GM23248 (cell line): ENCODE results near the gene GAB4.

Experiments used
- EZH2 ChIP-seq: fragments of 200-600 bp; sonication (generic); IDR thresholded peaks from 2 replicates; pipeline ENCODE4 v1.6.1; 2018; ENCODE audit warnings: antibody characterized with exemption, mild to moderate bottlenecking; ENCODE audit not compliant: insufficient read depth, poor library complexity, severe bottlenecking
- EZH2phosphoT487 ChIP-seq: fragments of 200-600 bp; sonication (generic); IDR thresholded peaks from 2 replicates; pipeline ENCODE4 v1.6.1; 2018; ENCODE audit warnings: antibody characterized with exemption, moderate library complexity, mild to moderate bottlenecking, low read depth; ENCODE audit not compliant: insufficient read depth

GRCh38 chr22:16963189-16963945, 44.7 kb downstream of the GAB4 start:
- no peak for TF ChIP-seq EZH2phosphoT487
- TF ChIP-seq EZH2 = no peak
